ENCODE measurements around the gene MKKS. TPM values are rescaled to one million over a fixed set of nuclear protein-coding genes. Genes with fewer than 3 reads are reported as not detected.

MKKS gene
- total RNA-seq, 1 experiment from 2014 or later, result 20.9 TPM

DNA sequence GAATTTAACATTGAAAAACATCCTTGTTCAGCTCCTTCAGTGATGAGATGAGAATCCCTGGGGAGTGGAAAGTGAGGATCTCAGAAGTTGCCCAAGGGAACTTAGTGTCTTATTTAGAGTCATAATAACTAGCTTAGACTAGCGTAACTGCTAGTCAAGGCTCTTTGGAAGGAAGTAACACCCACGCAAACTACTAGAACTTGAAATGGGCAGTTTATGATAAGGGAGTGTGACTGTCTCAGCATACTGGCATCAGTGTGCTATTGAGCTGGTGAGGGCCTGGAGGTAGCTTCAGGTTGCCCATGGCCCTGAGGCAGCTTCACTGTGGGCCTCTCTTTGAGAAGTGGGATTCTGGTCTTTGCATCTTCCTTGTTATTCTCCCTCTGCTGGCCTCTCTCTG is 41.2 kb upstream of the MKKS start:
- CTCF ChIA-PET, result interaction anchor here (1.2 to 2.7 kb wide), 3 partner anchors 13 to 61 kb away, joined by 4 to 15 read pairs (median 5); partner anchors contain the start of gene MKKS
- H3K27ac Mint-ChIP-seq, result no peak overlapping the region
- ATAC-seq (no peak), DNase-seq (ENCODE audit: low spot score) (no peak)
- no peaks in the 10 kb centered on the region for H3K36me3 Mint-ChIP-seq
- TF ChIP-seq PRRX2 (CRISPR knock-in tag; IDR thresholded peaks at IDR 0.05) (no peak), TP53 (CRISPR knock-in tag; IDR thresholded peaks at IDR 0.05) (no peak), ZNF396 (CRISPR knock-in tag; IDR thresholded peaks at IDR 0.05; ENCODE audit: borderline replicate concordance) (no peak), JUN (CRISPR knock-in tag; IDR thresholded peaks at IDR 0.05) (no peak), JAZF1 (CRISPR knock-in tag; IDR thresholded peaks at IDR 0.05) (no peak), MXD4 (CRISPR knock-in tag; IDR thresholded peaks at IDR 0.05; ENCODE audit: borderline replicate concordance) (no peak), ZNF121 (CRISPR knock-in tag; IDR thresholded peaks at IDR 0.05) (no peak), SOX15 (CRISPR knock-in tag; IDR thresholded peaks at IDR 0.05) (no peak), IRF2 (CRISPR knock-in tag; IDR thresholded peaks at IDR 0.05; ENCODE audit: borderline replicate concordance, low read depth) (no peak)
- TF ChIP-seq, protein P1, sequence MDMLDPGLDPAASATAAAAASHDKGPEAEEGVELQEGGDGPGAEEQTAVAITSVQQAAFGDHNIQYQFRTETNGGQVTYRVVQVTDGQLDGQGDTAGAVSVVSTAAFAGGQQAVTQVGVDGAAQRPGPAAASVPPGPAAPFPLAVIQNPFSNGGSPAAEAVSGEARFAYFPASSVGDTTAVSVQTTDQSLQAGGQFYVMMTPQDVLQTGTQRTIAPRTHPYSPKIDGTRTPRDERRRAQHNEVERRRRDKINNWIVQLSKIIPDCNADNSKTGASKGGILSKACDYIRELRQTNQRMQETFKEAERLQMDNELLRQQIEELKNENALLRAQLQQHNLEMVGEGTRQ (CRISPR knock-in tag; IDR thresholded peaks at IDR 0.05), result no peak
- TF ChIP-seq, protein P2, sequence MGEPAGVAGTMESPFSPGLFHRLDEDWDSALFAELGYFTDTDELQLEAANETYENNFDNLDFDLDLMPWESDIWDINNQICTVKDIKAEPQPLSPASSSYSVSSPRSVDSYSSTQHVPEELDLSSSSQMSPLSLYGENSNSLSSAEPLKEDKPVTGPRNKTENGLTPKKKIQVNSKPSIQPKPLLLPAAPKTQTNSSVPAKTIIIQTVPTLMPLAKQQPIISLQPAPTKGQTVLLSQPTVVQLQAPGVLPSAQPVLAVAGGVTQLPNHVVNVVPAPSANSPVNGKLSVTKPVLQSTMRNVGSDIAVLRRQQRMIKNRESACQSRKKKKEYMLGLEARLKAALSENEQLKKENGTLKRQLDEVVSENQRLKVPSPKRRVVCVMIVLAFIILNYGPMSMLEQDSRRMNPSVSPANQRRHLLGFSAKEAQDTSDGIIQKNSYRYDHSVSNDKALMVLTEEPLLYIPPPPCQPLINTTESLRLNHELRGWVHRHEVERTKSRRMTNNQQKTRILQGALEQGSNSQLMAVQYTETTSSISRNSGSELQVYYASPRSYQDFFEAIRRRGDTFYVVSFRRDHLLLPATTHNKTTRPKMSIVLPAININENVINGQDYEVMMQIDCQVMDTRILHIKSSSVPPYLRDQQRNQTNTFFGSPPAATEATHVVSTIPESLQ (CRISPR knock-in tag; IDR thresholded peaks at IDR 0.05), result no peak
- TF ChIP-seq, protein P3, sequence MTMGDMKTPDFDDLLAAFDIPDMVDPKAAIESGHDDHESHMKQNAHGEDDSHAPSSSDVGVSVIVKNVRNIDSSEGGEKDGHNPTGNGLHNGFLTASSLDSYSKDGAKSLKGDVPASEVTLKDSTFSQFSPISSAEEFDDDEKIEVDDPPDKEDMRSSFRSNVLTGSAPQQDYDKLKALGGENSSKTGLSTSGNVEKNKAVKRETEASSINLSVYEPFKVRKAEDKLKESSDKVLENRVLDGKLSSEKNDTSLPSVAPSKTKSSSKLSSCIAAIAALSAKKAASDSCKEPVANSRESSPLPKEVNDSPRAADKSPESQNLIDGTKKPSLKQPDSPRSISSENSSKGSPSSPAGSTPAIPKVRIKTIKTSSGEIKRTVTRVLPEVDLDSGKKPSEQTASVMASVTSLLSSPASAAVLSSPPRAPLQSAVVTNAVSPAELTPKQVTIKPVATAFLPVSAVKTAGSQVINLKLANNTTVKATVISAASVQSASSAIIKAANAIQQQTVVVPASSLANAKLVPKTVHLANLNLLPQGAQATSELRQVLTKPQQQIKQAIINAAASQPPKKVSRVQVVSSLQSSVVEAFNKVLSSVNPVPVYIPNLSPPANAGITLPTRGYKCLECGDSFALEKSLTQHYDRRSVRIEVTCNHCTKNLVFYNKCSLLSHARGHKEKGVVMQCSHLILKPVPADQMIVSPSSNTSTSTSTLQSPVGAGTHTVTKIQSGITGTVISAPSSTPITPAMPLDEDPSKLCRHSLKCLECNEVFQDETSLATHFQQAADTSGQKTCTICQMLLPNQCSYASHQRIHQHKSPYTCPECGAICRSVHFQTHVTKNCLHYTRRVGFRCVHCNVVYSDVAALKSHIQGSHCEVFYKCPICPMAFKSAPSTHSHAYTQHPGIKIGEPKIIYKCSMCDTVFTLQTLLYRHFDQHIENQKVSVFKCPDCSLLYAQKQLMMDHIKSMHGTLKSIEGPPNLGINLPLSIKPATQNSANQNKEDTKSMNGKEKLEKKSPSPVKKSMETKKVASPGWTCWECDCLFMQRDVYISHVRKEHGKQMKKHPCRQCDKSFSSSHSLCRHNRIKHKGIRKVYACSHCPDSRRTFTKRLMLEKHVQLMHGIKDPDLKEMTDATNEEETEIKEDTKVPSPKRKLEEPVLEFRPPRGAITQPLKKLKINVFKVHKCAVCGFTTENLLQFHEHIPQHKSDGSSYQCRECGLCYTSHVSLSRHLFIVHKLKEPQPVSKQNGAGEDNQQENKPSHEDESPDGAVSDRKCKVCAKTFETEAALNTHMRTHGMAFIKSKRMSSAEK (CRISPR knock-in tag; IDR thresholded peaks at IDR 0.05; ENCODE audit: borderline replicate concordance), result no peak
- TF ChIP-seq, protein P4, sequence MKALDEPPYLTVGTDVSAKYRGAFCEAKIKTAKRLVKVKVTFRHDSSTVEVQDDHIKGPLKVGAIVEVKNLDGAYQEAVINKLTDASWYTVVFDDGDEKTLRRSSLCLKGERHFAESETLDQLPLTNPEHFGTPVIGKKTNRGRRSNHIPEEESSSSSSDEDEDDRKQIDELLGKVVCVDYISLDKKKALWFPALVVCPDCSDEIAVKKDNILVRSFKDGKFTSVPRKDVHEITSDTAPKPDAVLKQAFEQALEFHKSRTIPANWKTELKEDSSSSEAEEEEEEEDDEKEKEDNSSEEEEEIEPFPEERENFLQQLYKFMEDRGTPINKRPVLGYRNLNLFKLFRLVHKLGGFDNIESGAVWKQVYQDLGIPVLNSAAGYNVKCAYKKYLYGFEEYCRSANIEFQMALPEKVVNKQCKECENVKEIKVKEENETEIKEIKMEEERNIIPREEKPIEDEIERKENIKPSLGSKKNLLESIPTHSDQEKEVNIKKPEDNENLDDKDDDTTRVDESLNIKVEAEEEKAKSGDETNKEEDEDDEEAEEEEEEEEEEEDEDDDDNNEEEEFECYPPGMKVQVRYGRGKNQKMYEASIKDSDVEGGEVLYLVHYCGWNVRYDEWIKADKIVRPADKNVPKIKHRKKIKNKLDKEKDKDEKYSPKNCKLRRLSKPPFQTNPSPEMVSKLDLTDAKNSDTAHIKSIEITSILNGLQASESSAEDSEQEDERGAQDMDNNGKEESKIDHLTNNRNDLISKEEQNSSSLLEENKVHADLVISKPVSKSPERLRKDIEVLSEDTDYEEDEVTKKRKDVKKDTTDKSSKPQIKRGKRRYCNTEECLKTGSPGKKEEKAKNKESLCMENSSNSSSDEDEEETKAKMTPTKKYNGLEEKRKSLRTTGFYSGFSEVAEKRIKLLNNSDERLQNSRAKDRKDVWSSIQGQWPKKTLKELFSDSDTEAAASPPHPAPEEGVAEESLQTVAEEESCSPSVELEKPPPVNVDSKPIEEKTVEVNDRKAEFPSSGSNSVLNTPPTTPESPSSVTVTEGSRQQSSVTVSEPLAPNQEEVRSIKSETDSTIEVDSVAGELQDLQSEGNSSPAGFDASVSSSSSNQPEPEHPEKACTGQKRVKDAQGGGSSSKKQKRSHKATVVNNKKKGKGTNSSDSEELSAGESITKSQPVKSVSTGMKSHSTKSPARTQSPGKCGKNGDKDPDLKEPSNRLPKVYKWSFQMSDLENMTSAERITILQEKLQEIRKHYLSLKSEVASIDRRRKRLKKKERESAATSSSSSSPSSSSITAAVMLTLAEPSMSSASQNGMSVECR (CRISPR knock-in tag; IDR thresholded peaks at IDR 0.05; ENCODE audit: borderline replicate concordance), result no peak
- TF ChIP-seq, protein P5, sequence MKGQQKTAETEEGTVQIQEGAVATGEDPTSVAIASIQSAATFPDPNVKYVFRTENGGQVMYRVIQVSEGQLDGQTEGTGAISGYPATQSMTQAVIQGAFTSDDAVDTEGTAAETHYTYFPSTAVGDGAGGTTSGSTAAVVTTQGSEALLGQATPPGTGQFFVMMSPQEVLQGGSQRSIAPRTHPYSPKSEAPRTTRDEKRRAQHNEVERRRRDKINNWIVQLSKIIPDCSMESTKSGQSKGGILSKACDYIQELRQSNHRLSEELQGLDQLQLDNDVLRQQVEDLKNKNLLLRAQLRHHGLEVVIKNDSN (CRISPR knock-in tag; IDR thresholded peaks at IDR 0.05), result no peak
- TF ChIP-seq, protein P6, sequence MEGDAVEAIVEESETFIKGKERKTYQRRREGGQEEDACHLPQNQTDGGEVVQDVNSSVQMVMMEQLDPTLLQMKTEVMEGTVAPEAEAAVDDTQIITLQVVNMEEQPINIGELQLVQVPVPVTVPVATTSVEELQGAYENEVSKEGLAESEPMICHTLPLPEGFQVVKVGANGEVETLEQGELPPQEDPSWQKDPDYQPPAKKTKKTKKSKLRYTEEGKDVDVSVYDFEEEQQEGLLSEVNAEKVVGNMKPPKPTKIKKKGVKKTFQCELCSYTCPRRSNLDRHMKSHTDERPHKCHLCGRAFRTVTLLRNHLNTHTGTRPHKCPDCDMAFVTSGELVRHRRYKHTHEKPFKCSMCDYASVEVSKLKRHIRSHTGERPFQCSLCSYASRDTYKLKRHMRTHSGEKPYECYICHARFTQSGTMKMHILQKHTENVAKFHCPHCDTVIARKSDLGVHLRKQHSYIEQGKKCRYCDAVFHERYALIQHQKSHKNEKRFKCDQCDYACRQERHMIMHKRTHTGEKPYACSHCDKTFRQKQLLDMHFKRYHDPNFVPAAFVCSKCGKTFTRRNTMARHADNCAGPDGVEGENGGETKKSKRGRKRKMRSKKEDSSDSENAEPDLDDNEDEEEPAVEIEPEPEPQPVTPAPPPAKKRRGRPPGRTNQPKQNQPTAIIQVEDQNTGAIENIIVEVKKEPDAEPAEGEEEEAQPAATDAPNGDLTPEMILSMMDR (IDR thresholded peaks at IDR 0.05), result no peak
- H3K9me3 Mint-ChIP-seq, result no peaks in the 10 kb centered on the region
- H3K4me1 Mint-ChIP-seq, result peaks cover 42% of the 10 kb centered on the region
- POLR2A ChIA-PET, result no interaction called here
- no peak overlapping the region for H3K4me3 Mint-ChIP-seq
- no peaks in the 10 kb centered on the region for H3K27me3 Mint-ChIP-seq (ENCODE audit: low read depth)

Measured in WTC11 (cell line).